ENCODE data around the gene STK11. TPM values are rescaled to one million over a fixed set of nuclear protein-coding genes. Genes with fewer than 3 reads are reported as not detected.

Gene STK11
- total and polyA plus RNA-seq, 2 experiments from 2014 or later = 122 to 180 TPM

GRCh38 chr19:1171755-1172352 is 33.7 kb upstream of the STK11 start:
- H3K27ac ChIP-seq = peak overlapping the region; percentile 67
- no peak for TF ChIP-seq CTCF (IDR thresholded peaks at IDR 0.05; ENCODE audit: low read depth, low read length)
- peaks cover 20% of the 10 kb centered on the region for H3K4me1 ChIP-seq (ENCODE audit: low read depth)
- H3K36me3 ChIP-seq = no peaks in the 10 kb centered on the region
- H3K4me3 ChIP-seq = no peak overlapping the region
- no peaks in the 10 kb centered on the region for H3K9me3 ChIP-seq (ENCODE audit: low read depth)
- H3K27me3 ChIP-seq = no peaks in the 10 kb centered on the region
- DNase-seq (ENCODE audit: low read depth in 1 of 2, low spot score in 1 of 2) = no peak

- H3K36me3 ChIP-seq = no peaks in the 10 kb centered on the region
- H3K4me3 ChIP-seq = peak overlapping the region; percentile 59
- peak overlapping the region; percentile 67 for H3K27ac ChIP-seq
- H3K4me1 ChIP-seq (ENCODE audit: low read depth) = peaks cover 20% of the 10 kb centered on the region
- H3K27me3 ChIP-seq = no peaks in the 10 kb centered on the region
- no peaks in the 10 kb centered on the region for H3K9me3 ChIP-seq (ENCODE audit: low read depth)
- DNase-seq (ENCODE audit: low read depth in 1 of 2, low spot score in 1 of 2) = peak in 1 of 2 donors; percentile 76
- no peak for TF ChIP-seq CTCF (IDR thresholded peaks at IDR 0.05; ENCODE audit: low read depth, low read length)
Measured at GRCh38 chr19:1172353-1173158, 33.0 kb upstream of the STK11 start.

GRCh38 chr19:1173159-1173844 is 32.3 kb upstream of the STK11 start:
- H3K4me1 ChIP-seq (ENCODE audit: low read depth) = peaks cover 20% of the 10 kb centered on the region
- no peak for DNase-seq (ENCODE audit: low read depth in 1 of 2, low spot score in 1 of 2)
- no peaks in the 10 kb centered on the region for H3K27me3 ChIP-seq
- H3K27ac ChIP-seq = peak overlapping the region; percentile 57
- no peak for TF ChIP-seq CTCF (IDR thresholded peaks at IDR 0.05; ENCODE audit: low read depth, low read length)
- no peaks in the 10 kb centered on the region for H3K9me3 ChIP-seq (ENCODE audit: low read depth)
- H3K36me3 ChIP-seq = no peaks in the 10 kb centered on the region
- peak overlapping the region; percentile 59 for H3K4me3 ChIP-seq

- TF ChIP-seq CTCF (IDR thresholded peaks at IDR 0.05; ENCODE audit: low read depth, low read length) = no peak
Measured at GRCh38 chr19:1173845-1174809, 31.5 kb upstream of the STK11 start, which contains the start of gene SBNO2. SBNO2 (minus strand) TSS chr19:1174268; CDS start chr19:1154276, 19,992 bp downstream.

More at GRCh38 chr19:1173845-1174809, 31.5 kb upstream of the STK11 start, which contains the start of gene SBNO2:
- Histone ChIP-seq H3K36me3 (no peaks in the 10 kb centered on the region), H3K9me3 (ENCODE audit: low read depth) (no peaks in the 10 kb centered on the region), H3K4me1 (ENCODE audit: low read depth) (peaks cover 20% of the 10 kb centered on the region), H3K27ac (peak within 1 kb of the TSS; percentile 57), H3K27me3 (no peaks in the 10 kb centered on the region), H3K4me3 (peak within 1 kb of the TSS; percentile 59)
- peak; percentile 90 to 91 for DNase-seq (ENCODE audit: low read depth in 1 of 2, low spot score in 1 of 2)
